NCI-H2107 (cell line): ENCODE measurements around the gene PLEKHM2.

Experiments used
- DNase-seq: peaks from one replicate; lab custom pipeline; 2025; lab: John Stamatoyannopoulos, UW

The PLEKHM2 gene

GRCh38 chr1:15739259-15739658 is 55.1 kb downstream of the PLEKHM2 start:
- DNase-seq = no peak

GRCh38 chr1:15739745-15740144 is 55.6 kb downstream of the PLEKHM2 start:
- no peak for DNase-seq

- DNase-seq = peak; percentile 78
Observed at GRCh38 chr1:15740924-15741850, 57.1 kb downstream of the PLEKHM2 start.

GRCh38 chr1:15742339-15742801 is 58.2 kb downstream of the PLEKHM2 start, which contains the start of gene TMEM82:
TMEM82 (plus strand) TSS chr1:15742499; CDS start chr1:15742560, 61 bp downstream.
- no peak for DNase-seq

- no peak for DNase-seq
Observed at GRCh38 chr1:15744122-15744679, 60.1 kb downstream of the PLEKHM2 start.

GRCh38 chr1:15747378-15747777 is 63.3 kb downstream of the PLEKHM2 start:
- DNase-seq = no peak

- DNase-seq = no peak
Observed at GRCh38 chr1:15748264-15748663, 64.1 kb downstream of the PLEKHM2 start.

- DNase-seq = no peak
Observed at GRCh38 chr1:15748690-15749398, 64.7 kb downstream of the PLEKHM2 start.

GRCh38 chr1:15749399-15750291 is 65.5 kb downstream of the PLEKHM2 start:
- no peak for DNase-seq

- no peak for DNase-seq
Observed at GRCh38 chr1:15750924-15751323, 66.8 kb downstream of the PLEKHM2 start.

- DNase-seq = no peak
Observed at GRCh38 chr1:15751717-15752116, 67.6 kb downstream of the PLEKHM2 start.

- DNase-seq = no peak
Observed at GRCh38 chr1:15753776-15754175, 69.7 kb downstream of the PLEKHM2 start.

GRCh38 chr1:15755021-15755645 is 71.0 kb downstream of the PLEKHM2 start:
- DNase-seq = no peak

GRCh38 chr1:15755646-15756040 is 71.5 kb downstream of the PLEKHM2 start:
- no peak for DNase-seq

- peak; percentile 64 for DNase-seq
Observed at GRCh38 chr1:15756143-15757015, 72.3 kb downstream of the PLEKHM2 start.

GRCh38 chr1:15757016-15757543 is 73.0 kb downstream of the PLEKHM2 start:
- DNase-seq = no peak

- DNase-seq = no peak
Observed at GRCh38 chr1:15757575-15758342, 73.6 kb downstream of the PLEKHM2 start.

GRCh38 chr1:15758343-15758931 is 74.3 kb downstream of the PLEKHM2 start, which contains the start of gene FBLIM1:
FBLIM1 (plus strand) TSS chr1:15758795; CDS start chr1:15764984, 6,189 bp downstream.
- DNase-seq = no peak
